T-helper 1 cell treated with Interleukin-12 subunit alpha and Interleukin-12 subunit beta and Interleukin-4 antibody, amounts not matched to agents 30 μg/mL and 1 μg/mL, for 36 hours (primary cell): Measurements from ENCODE around the gene ZNF385C.

Experiments
- H3K27ac Mint-ChIP-seq: one replicate; pipeline ENCODE4 v1.8.0; 2021; ENCODE audit warnings: mild to moderate bottlenecking, mixed read lengths
- H3K27me3 Mint-ChIP-seq: one replicate; pipeline ENCODE4 v1.8.0; 2021; ENCODE audit warnings: low read depth, mixed read lengths
- H3K36me3 Mint-ChIP-seq: one replicate; pipeline ENCODE4 v1.8.0; 2021; ENCODE audit warnings: low read depth, mixed read lengths
- H3K4me1 Mint-ChIP-seq: one replicate; pipeline ENCODE4 v1.8.0; 2021; ENCODE audit warnings: low read depth, mixed read lengths
- H3K4me3 Mint-ChIP-seq: one replicate; pipeline ENCODE4 v1.8.0; 2021; ENCODE audit warnings: mild to moderate bottlenecking, moderate library complexity, mixed read lengths
- H3K9me3 Mint-ChIP-seq: one replicate; pipeline ENCODE4 v1.8.0; 2021; ENCODE audit warnings: mixed read lengths

ZNF385C gene

GRCh38 chr17:42118126-42118510, 19.8 kb upstream of the ZNF385C start:
- Mint-ChIP-seq H3K27ac (no peak overlapping the region), H3K27me3 (no peaks in the 10 kb centered on the region), H3K36me3 (peaks cover 16% of the 10 kb centered on the region), H3K4me3 (peak overlapping the region; percentile 38), H3K4me1 (peaks cover 17% of the 10 kb centered on the region), H3K9me3 (no peaks in the 10 kb centered on the region)

- Mint-ChIP-seq H3K27me3 (no peaks in the 10 kb centered on the region), H3K27ac (peak overlapping the region; percentile 64), H3K36me3 (peaks cover 16% of the 10 kb centered on the region), H3K9me3 (no peaks in the 10 kb centered on the region), H3K4me1 (peaks cover 20% of the 10 kb centered on the region), H3K4me3 (no peak overlapping the region)
These were observed 19.3 kb upstream of the ZNF385C start for GRCh38 chr17:42117397-42118125.

- Mint-ChIP-seq H3K36me3 (peaks cover 13% of the 10 kb centered on the region), H3K4me1 (peaks cover 20% of the 10 kb centered on the region), H3K4me3 (no peak overlapping the region), H3K9me3 (no peaks in the 10 kb centered on the region), H3K27me3 (no peaks in the 10 kb centered on the region), H3K27ac (peak overlapping the region; percentile 64)
These were observed 18.6 kb upstream of the ZNF385C start for GRCh38 chr17:42116705-42117396.

- Mint-ChIP-seq H3K4me1 (peaks cover 27% of the 10 kb centered on the region), H3K27ac (peak overlapping the region; percentile 76)
These were observed 15.8 kb upstream of the ZNF385C start for GRCh38 chr17:42114118-42114517.

DNA sequence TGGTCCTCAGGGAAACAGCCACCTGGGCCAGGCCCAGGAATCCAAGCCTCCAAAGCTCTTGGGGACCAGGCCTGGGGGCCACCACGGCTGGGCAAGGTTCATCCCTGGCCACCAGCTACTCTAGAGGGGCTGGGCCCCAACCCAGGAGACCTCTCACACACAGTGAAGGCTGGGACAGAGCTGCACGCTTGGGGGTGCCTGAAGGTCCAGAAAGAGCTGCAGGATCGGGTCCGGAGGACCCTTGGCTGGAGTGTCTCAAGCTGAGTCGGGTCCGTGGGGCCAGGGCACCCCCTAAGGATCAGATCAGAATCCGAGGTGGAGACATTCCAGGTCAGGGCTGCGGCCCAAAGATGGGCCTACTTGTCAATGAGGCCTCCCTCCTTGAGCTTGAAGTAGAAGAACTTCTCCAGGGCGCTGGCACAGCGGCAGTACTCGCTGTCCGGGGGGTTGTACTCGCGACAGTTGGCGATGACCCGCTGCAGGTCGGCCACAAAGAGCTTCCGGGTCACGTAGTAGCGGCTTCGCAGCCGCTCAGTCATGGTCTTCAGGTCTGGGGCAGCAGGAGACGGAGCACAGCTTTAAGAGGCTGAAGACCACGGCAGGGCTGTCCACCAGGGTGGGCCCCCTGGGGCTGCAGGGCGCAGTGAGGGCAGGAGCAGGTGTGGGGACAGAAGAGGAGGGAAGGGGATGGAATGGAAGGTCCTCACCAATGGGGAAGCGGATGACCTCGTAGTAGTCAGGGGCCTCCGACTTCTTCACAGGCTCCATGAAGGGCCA, 15.2 kb upstream of the ZNF385C start:
- Mint-ChIP-seq H3K4me3 (no peak overlapping the region), H3K36me3 (peaks cover 27% of the 10 kb centered on the region), H3K4me1 (peaks cover 30% of the 10 kb centered on the region), H3K27me3 (no peaks in the 10 kb centered on the region), H3K9me3 (no peaks in the 10 kb centered on the region), H3K27ac (peak overlapping the region; percentile 94)

More at GRCh38 chr17:42114118-42114517, 15.8 kb upstream of the ZNF385C start:
- Mint-ChIP-seq H3K27me3 (no peaks in the 10 kb centered on the region), H3K36me3 (peaks cover 25% of the 10 kb centered on the region), H3K9me3 (no peaks in the 10 kb centered on the region), H3K4me3 (no peak overlapping the region)

DNA sequence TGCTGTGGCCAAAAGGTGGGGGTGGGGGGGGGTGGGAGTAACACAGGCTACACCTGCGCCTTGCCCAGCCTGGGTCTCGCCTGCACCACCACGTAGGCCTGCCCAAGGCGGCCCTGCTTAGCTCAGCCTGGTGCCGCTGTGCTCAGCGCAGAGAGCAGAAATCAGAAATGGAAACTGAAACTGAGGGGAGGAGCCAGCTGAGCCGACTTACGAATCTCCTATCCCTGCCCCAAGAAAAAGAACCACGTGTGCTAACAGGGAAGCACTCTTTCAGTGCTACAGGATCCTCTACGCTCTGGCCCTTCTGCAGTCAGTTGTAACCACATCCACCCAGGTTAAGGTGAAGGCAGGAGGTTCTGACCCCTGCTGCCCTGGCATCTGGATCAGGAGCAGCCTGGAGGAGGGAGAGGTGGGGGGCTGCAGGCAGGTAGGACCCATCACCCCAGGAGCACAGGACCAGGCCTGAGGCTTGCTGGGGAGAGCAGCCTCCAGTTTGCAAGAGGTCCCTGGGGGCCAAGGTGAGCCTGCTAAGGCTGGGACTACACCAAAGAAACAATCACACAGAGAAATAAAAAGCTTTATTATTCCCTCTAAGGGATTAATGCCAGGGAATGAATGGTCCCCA, 14.4 kb upstream of the ZNF385C start, which contains the start of gene DHX58:
Gene DHX58, minus strand, starts transcription at position 163 of the 625 bp plus-strand sequence. CDS start 822 bp downstream, outside the sequence.
- peak within 1 kb of the TSS; percentile 87 for H3K4me3 Mint-ChIP-seq
- H3K36me3 Mint-ChIP-seq, result peaks cover 34% of the 10 kb centered on the region
- H3K4me1 Mint-ChIP-seq, result peaks cover 37% of the 10 kb centered on the region
- no peaks in the 10 kb centered on the region for H3K27me3 Mint-ChIP-seq
- H3K27ac Mint-ChIP-seq, result peak within 1 kb of the TSS; percentile 94
- no peaks in the 10 kb centered on the region for H3K9me3 Mint-ChIP-seq

GRCh38 chr17:42111871-42112551, 13.7 kb upstream of the ZNF385C start:
- peak overlapping the region; percentile 94 for H3K27ac Mint-ChIP-seq
- peaks cover 36% of the 10 kb centered on the region for H3K4me1 Mint-ChIP-seq
- no peaks in the 10 kb centered on the region for H3K27me3 Mint-ChIP-seq
- peak overlapping the region; percentile 87 for H3K4me3 Mint-ChIP-seq
- peaks cover 32% of the 10 kb centered on the region for H3K36me3 Mint-ChIP-seq
- H3K9me3 Mint-ChIP-seq, result no peaks in the 10 kb centered on the region

GRCh38 chr17:42111265-42111636, 13.0 kb upstream of the ZNF385C start:
- H3K36me3 Mint-ChIP-seq, result peaks cover 32% of the 10 kb centered on the region
- no peaks in the 10 kb centered on the region for H3K27me3 Mint-ChIP-seq
- peak overlapping the region; percentile 87 for H3K4me3 Mint-ChIP-seq
- peak overlapping the region; percentile 94 for H3K27ac Mint-ChIP-seq
- no peaks in the 10 kb centered on the region for H3K9me3 Mint-ChIP-seq
- peaks cover 31% of the 10 kb centered on the region for H3K4me1 Mint-ChIP-seq

GRCh38 chr17:42110301-42111264, 12.3 kb upstream of the ZNF385C start:
- H3K36me3 Mint-ChIP-seq, result peaks cover 35% of the 10 kb centered on the region
- H3K27me3 Mint-ChIP-seq, result no peaks in the 10 kb centered on the region
- no peaks in the 10 kb centered on the region for H3K9me3 Mint-ChIP-seq
- peaks cover 30% of the 10 kb centered on the region for H3K4me1 Mint-ChIP-seq
- H3K4me3 Mint-ChIP-seq, result peak overlapping the region; percentile 87
- H3K27ac Mint-ChIP-seq, result peak overlapping the region; percentile 94

DNA sequence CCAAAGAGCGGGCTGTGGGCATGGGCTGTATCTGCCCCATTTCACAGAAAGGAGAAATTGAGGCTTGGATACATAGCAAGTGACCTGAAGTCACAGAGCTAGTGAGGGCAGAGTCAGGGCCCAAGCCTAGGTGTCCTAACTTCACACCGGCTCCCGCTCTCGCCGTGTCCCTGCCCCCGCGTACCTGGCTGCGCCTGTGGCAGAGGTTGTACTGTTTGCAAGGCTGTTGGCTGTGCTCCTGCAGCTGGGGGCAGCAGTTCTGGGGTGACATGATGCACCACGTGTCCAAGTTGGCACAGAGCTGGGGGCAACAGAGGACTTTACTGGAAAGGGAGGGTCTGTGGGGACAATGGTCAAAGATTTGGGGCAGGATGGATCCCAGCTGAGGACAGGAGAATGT, 10.8 kb upstream of the ZNF385C start:
- Mint-ChIP-seq H3K4me3 (no peak overlapping the region), H3K36me3 (peaks cover 41% of the 10 kb centered on the region), H3K27ac (peak overlapping the region; percentile 52), H3K4me1 (peaks cover 30% of the 10 kb centered on the region), H3K27me3 (no peaks in the 10 kb centered on the region), H3K9me3 (no peaks in the 10 kb centered on the region)

DNA sequence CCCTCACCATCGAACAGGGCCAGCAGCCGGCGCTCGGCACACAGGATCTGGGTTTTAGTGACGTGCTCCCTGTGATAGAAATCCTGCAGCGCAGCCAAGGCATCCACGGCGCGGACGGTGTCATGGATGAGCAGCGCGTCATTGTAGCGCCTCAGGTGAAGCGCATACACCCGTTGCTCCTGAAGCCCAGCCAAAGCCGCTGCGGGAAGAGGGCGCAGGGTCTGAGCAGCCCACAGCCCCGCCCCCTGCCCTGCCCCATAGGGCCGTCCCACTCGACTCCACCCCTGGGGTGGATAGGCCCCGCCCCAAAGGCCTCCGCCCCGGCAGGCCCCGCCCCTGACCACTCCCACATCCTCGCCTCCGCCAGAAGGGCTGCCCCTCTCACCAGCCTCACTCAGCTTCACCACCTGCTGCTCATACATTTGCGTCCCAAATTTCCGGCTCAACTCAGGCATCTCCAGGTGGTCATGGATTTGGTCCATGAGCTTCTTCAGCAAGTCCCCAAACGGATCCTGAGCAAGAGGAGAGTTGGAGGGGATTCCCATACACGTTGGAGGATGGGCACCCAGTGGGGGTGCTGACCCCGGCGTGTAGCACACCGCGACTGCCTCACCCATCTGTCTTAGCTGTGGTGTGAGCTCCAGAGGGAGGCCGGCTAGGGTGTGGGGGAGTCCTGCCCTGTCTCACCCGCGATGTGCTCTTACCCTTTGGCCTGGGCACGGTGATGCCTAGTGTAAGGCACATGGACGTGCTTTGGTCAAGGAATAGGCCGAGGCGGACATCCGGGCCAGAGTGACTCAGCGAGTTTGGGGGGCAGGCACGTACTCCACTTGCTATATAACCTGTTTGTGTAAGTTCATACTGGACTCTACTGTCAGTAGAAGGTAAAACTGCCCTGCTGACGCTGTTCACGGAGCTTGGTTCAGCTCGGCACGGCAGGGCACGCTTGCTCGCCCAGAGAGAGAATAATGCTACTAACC, 9.6 kb upstream of the ZNF385C start:
- Mint-ChIP-seq H3K4me3 (peak overlapping the region; percentile 25), H3K36me3 (peaks cover 46% of the 10 kb centered on the region), H3K4me1 (peaks cover 29% of the 10 kb centered on the region), H3K9me3 (no peaks in the 10 kb centered on the region), H3K27me3 (no peaks in the 10 kb centered on the region), H3K27ac (peak overlapping the region; percentile 52)

- H3K27ac Mint-ChIP-seq, result no peak overlapping the region
- no peaks in the 10 kb centered on the region for H3K9me3 Mint-ChIP-seq
- no peak overlapping the region for H3K4me3 Mint-ChIP-seq
- H3K4me1 Mint-ChIP-seq, result peaks cover 29% of the 10 kb centered on the region
- H3K27me3 Mint-ChIP-seq, result no peaks in the 10 kb centered on the region
- peaks cover 50% of the 10 kb centered on the region for H3K36me3 Mint-ChIP-seq
These were observed 8.9 kb upstream of the ZNF385C start for GRCh38 chr17:42107124-42107523.
